ENCODE data around the gene NTN1.

- TF ChIP-seq, protein P1, sequence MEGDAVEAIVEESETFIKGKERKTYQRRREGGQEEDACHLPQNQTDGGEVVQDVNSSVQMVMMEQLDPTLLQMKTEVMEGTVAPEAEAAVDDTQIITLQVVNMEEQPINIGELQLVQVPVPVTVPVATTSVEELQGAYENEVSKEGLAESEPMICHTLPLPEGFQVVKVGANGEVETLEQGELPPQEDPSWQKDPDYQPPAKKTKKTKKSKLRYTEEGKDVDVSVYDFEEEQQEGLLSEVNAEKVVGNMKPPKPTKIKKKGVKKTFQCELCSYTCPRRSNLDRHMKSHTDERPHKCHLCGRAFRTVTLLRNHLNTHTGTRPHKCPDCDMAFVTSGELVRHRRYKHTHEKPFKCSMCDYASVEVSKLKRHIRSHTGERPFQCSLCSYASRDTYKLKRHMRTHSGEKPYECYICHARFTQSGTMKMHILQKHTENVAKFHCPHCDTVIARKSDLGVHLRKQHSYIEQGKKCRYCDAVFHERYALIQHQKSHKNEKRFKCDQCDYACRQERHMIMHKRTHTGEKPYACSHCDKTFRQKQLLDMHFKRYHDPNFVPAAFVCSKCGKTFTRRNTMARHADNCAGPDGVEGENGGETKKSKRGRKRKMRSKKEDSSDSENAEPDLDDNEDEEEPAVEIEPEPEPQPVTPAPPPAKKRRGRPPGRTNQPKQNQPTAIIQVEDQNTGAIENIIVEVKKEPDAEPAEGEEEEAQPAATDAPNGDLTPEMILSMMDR (IDR thresholded peaks at IDR 0.05; ENCODE audit: insufficient read depth, low read length, poor library complexity, severe bottlenecking), result no peak
- TF ChIP-seq EZH2phosphoT487 (conservative IDR thresholded peaks at IDR 0.05; ENCODE audit: low read length), result no peak
These were observed 233.5 kb downstream of the NTN1 start for GRCh38 chr17:9254841-9255240.

All from SU-DHL-6 (cell line).